Large intestine (tissue), 3 donors: ENCODE measurements around the gene ABHD5. TPM values are rescaled to one million over a fixed set of nuclear protein-coding genes. Genes with fewer than 3 reads are reported as not detected.

Source experiments
- DNase-seq, 2 donors: peaks; one replicate each; pipeline versions ENCODE4 v3.0.0 to v3.0.0-alpha.2; 2013
- H3K27ac ChIP-seq: one replicate; pipeline ENCODE4 v1.5.1; 2013; ENCODE audit warnings: low read length
- H3K27me3 ChIP-seq: 2 replicates; pipeline ENCODE4 v1.6.1; 2013; ENCODE audit warnings: low read length; ENCODE audit not compliant: control insufficient read depth, insufficient read depth
- H3K36me3 ChIP-seq: 2 replicates; pipeline ENCODE4 v1.6.1; 2013; ENCODE audit warnings: low read length; ENCODE audit not compliant: control insufficient read depth, insufficient read depth
- H3K4me1 ChIP-seq: one replicate; pipeline ENCODE4 v1.6.1; 2013; ENCODE audit warnings: low read length; ENCODE audit not compliant: control insufficient read depth, insufficient read depth
- H3K4me3 ChIP-seq: one replicate; pipeline ENCODE4 v1.5.1; 2013; ENCODE audit warnings: low read length
- H3K9me3 ChIP-seq: one replicate; pipeline ENCODE4 v1.6.1; 2013; ENCODE audit warnings: mild to moderate bottlenecking, low read depth, low read length, moderate library complexity; ENCODE audit not compliant: control insufficient read depth
- WGBS: methylation state at CpG from one replicate; pipeline ENCODE4 v1.1.5; 2013; ENCODE audit warnings: low lambda C conversion rate; ENCODE audit not compliant: insufficient coverage; 5-methylcytosine and 5-hydroxymethylcytosine counted together
- polyA plus RNA-seq: library from polyadenylated mRNA; unstranded; fragments of 120-200 nt; gene quantifications from one replicate; pipeline ENCODE4 v1.2.1, GENCODE V29; 2013

ABHD5 gene
- polyA plus RNA-seq, 1 donor, result 47.5 TPM

- H3K36me3 ChIP-seq, result no peaks in the 10 kb centered on the region
- no peak overlapping the region for H3K27ac ChIP-seq
- 90% methylated on average over 1 of the region's 3 CpGs for whole genome bisulfite sequencing
- H3K9me3 ChIP-seq, result no peaks in the 10 kb centered on the region
- no peaks in the 10 kb centered on the region for H3K27me3 ChIP-seq
- H3K4me3 ChIP-seq, result no peak overlapping the region
- no peak for DNase-seq
- peaks cover 3% of the 10 kb centered on the region for H3K4me1 ChIP-seq
These were observed 5.8 kb upstream of the ABHD5 start for GRCh38 chr3:43684944-43685343.

GRCh38 chr3:43685921-43686320 lies 4.8 kb upstream of the ABHD5 start:
- Histone ChIP-seq H3K27ac (no peak overlapping the region), H3K36me3 (no peaks in the 10 kb centered on the region), H3K9me3 (no peaks in the 10 kb centered on the region), H3K4me3 (no peak overlapping the region), H3K27me3 (no peaks in the 10 kb centered on the region), H3K4me1 (peaks cover 3% of the 10 kb centered on the region)
- WGBS, result 100% methylated on average over 2 of the region's 4 CpGs
- no peak for DNase-seq

- no CpG with 5 or more reads among the region's 4 CpGs for WGBS
- no peak for DNase-seq
- Histone ChIP-seq H3K27ac (no peak overlapping the region), H3K27me3 (no peaks in the 10 kb centered on the region), H3K9me3 (no peaks in the 10 kb centered on the region), H3K4me3 (no peak overlapping the region), H3K4me1 (peaks cover 3% of the 10 kb centered on the region), H3K36me3 (no peaks in the 10 kb centered on the region)
These were observed 4.4 kb upstream of the ABHD5 start for GRCh38 chr3:43686333-43686699.

- Histone ChIP-seq H3K27ac (no peak overlapping the region), H3K9me3 (no peaks in the 10 kb centered on the region), H3K4me3 (no peak overlapping the region), H3K27me3 (no peaks in the 10 kb centered on the region), H3K36me3 (no peaks in the 10 kb centered on the region), H3K4me1 (peaks cover 3% of the 10 kb centered on the region)
- no CpG with 5 or more reads among the region's 2 CpGs for WGBS
- DNase-seq, result peak in 1 of 2 donors; percentile 26
These were observed 3.8 kb upstream of the ABHD5 start for GRCh38 chr3:43686700-43687498.

- Histone ChIP-seq H3K36me3 (no peaks in the 10 kb centered on the region), H3K4me1 (peaks cover 5% of the 10 kb centered on the region), H3K9me3 (no peaks in the 10 kb centered on the region), H3K27me3 (no peaks in the 10 kb centered on the region), H3K4me3 (no peak overlapping the region), H3K27ac (no peak overlapping the region)
- WGBS, result no CpG with 5 or more reads among the region's 1 CpG
- DNase-seq, result no peak
These were observed 3.3 kb upstream of the ABHD5 start for GRCh38 chr3:43687499-43687811.

- Histone ChIP-seq H3K27ac (no peak overlapping the region), H3K36me3 (no peaks in the 10 kb centered on the region), H3K9me3 (no peaks in the 10 kb centered on the region), H3K4me1 (peaks cover 11% of the 10 kb centered on the region), H3K4me3 (no peak overlapping the region), H3K27me3 (no peaks in the 10 kb centered on the region)
- WGBS, result no CpG with 5 or more reads among the region's 4 CpGs
- no peak for DNase-seq
These were observed 2.5 kb upstream of the ABHD5 start for GRCh38 chr3:43688245-43688650.

GRCh38 chr3:43689166-43689565 lies 1.6 kb upstream of the ABHD5 start:
- no peak overlapping the region for H3K4me3 ChIP-seq
- WGBS, result no CpG with 5 or more reads among the region's 2 CpGs
- peaks cover 15% of the 10 kb centered on the region for H3K4me1 ChIP-seq
- H3K9me3 ChIP-seq, result no peaks in the 10 kb centered on the region
- no peaks in the 10 kb centered on the region for H3K36me3 ChIP-seq
- peak overlapping the region; percentile 93 for H3K27ac ChIP-seq
- DNase-seq, result no peak
- no peaks in the 10 kb centered on the region for H3K27me3 ChIP-seq

- Histone ChIP-seq H3K4me3 (peak overlapping the region; percentile 51), H3K27ac (peak overlapping the region; percentile 93), H3K36me3 (no peaks in the 10 kb centered on the region), H3K27me3 (no peaks in the 10 kb centered on the region), H3K4me1 (peaks cover 21% of the 10 kb centered on the region), H3K9me3 (no peaks in the 10 kb centered on the region)
- WGBS, result 47% methylated on average over 2 of the region's 26 CpGs
- DNase-seq, result peak in 1 of 2 donors; percentile 45
These were observed 855 bp upstream of the ABHD5 start for GRCh38 chr3:43689766-43690399.

GRCh38 chr3:43691120-43691995 lies 620 bp downstream of the ABHD5 start:
- no peaks in the 10 kb centered on the region for H3K36me3 ChIP-seq

GRCh38 chr3:43692085-43692855 lies 1.5 kb downstream of the ABHD5 start:
- peak in 1 of 2 donors; percentile 43 for DNase-seq
- no peaks in the 10 kb centered on the region for H3K36me3 ChIP-seq
- no peaks in the 10 kb centered on the region for H3K27me3 ChIP-seq
- H3K27ac ChIP-seq, result peak overlapping the region; percentile 93
- H3K4me3 ChIP-seq, result peak overlapping the region; percentile 52
- H3K4me1 ChIP-seq, result peaks cover 36% of the 10 kb centered on the region
- 55% methylated on average over 2 of the region's 8 CpGs for WGBS
- no peaks in the 10 kb centered on the region for H3K9me3 ChIP-seq

More at GRCh38 chr3:43691120-43691995, 620 bp downstream of the ABHD5 start:
- H3K9me3 ChIP-seq, result no peaks in the 10 kb centered on the region
- no CpG with 5 or more reads among the region's 72 CpGs for WGBS
- peak overlapping the region; percentile 93 for H3K27ac ChIP-seq
- peak; percentile 56 to 78 for DNase-seq
- peaks cover 29% of the 10 kb centered on the region for H3K4me1 ChIP-seq
- H3K4me3 ChIP-seq, result peak overlapping the region; percentile 52
- no peaks in the 10 kb centered on the region for H3K27me3 ChIP-seq
